ENCODE measurements around the gene FRMD1.

DNA sequence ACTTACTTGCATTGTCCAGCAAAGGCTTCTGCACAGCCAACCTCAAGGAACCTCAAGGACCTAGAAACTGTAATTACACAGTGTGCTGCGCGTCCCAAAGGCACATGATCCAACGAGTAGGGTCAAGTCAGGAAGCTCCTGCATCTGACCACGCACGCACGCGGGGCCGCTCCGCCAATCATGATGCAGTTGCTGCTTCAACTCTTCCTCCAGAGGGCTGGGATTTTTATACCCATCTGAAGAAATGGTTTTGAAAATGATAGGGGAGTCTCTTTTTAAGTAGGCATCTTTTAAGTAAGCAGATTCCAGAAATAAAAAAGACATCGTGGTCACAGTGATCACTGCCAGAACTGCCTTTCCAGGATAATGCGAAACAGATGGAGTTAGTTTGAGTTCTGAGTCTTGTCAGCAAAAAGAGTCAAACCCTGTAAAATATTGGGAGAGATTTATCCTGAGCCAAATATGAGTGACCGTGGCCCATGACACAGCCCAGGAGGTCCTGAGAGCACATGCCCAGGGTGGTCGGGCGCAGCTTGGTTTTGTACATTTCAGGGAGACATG lies 47.5 kb downstream of the FRMD1 start:
- TF ChIP-seq, protein P1, sequence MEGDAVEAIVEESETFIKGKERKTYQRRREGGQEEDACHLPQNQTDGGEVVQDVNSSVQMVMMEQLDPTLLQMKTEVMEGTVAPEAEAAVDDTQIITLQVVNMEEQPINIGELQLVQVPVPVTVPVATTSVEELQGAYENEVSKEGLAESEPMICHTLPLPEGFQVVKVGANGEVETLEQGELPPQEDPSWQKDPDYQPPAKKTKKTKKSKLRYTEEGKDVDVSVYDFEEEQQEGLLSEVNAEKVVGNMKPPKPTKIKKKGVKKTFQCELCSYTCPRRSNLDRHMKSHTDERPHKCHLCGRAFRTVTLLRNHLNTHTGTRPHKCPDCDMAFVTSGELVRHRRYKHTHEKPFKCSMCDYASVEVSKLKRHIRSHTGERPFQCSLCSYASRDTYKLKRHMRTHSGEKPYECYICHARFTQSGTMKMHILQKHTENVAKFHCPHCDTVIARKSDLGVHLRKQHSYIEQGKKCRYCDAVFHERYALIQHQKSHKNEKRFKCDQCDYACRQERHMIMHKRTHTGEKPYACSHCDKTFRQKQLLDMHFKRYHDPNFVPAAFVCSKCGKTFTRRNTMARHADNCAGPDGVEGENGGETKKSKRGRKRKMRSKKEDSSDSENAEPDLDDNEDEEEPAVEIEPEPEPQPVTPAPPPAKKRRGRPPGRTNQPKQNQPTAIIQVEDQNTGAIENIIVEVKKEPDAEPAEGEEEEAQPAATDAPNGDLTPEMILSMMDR (IDR thresholded peaks at IDR 0.05), result no peak
- no peak for TF ChIP-seq POLR2A (IDR thresholded peaks at IDR 0.05)
